HG03108 (cell line): Measurements from ENCODE around the gene MYO1D.
"Not testable (repeated sequence)": the region's sequence is repeated elsewhere in the genome, so short reads cannot be mapped to it uniquely, and the experiment has no call there.

Experiments used
- ATAC-seq: cut with Tn5 transposase; IDR thresholded peaks from one replicate; pipeline ENCODE4 v1.9.1; 2021; ENCODE audit warnings: moderate library complexity; ENCODE audit not compliant: unreplicated experiment

MYO1D gene

DNA sequence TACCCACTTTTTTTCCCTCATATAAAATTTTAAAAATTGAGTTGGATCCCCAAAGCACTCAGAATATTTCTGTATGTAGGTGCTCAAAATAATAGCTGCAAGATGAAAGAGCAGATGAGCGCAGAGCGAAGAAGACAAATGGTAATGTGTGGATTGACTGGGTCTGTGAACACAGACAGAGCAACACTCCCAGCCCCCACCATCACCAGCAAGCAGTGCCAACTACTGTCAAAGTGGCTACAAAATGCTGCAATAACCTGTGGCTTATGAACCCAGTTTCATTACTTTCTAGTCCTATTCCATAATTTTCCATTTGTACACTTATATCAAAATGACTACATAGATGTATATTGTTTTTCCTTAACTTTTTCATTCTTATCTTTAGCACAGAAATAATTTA lies 137.2 kb downstream of the MYO1D start:
- no peak for ATAC-seq

DNA sequence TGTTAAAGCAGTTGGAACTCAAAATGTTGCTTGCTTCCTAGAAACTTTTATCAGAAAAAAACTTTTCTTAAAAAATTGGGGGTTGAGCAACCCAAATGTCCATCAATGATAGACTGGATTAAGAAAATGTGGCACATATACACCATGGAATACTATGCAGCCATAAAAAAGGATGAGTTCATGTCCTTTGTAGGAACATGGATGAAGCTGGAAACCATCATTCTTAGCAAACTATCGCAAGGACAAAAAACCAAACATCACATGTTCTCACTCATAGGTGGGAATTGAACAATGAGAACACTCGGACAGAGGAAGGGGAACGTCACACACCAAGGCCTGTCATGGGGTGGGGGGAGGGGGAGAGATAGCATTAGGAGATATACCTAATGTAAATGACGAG lies 137.8 kb downstream of the MYO1D start:
- ATAC-seq, result not testable (repeated sequence)

GRCh38 chr17:32733401-32733800 lies 143.5 kb downstream of the MYO1D start:
- ATAC-seq, result no peak

DNA sequence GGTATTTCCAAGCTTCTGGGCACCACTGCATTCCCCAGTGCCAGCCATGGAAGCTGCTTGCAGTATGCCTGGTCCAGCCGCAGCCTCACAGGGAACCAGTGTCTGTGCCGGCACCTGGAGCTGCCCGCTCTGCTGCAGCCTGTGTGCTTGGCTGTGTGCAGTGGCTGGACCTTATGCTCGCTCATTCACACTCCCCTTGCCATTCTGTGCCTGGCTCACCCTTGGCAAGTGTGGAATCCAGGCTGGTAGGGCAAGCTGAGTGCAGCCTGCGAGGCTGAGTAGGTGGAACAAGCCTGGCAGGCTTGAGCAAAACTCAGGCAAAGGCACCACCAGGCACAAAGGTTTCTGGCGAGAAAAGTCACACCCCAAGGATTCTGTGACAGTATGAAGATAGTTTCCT lies 144.0 kb downstream of the MYO1D start:
- ATAC-seq, result no peak

DNA sequence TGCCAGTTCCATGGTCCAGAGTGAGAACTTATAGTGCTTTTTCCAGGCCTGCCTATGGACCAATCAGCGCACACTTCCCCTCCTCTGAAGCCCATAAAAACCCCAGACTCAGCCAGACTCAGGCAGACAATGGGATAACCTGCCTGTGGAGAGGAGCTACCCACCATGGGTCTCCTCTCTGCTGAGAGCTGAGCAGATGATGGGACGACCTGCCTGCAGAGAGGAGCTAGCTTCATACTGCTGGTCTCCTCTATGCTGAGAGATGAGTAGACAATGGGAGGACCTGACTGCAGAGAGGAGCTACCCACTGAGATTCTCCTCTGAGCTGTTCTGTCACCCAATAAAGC lies 144.7 kb downstream of the MYO1D start:
- no peak for ATAC-seq

GRCh38 chr17:32731556-32732295 lies 145.2 kb downstream of the MYO1D start:
- ATAC-seq, result no peak

GRCh38 chr17:32727681-32728080 lies 149.2 kb downstream of the MYO1D start:
- no peak for ATAC-seq

- ATAC-seq, result no peak
These were observed 151.2 kb downstream of the MYO1D start for GRCh38 chr17:32725697-32726096.

- no peak for ATAC-seq
These were observed 153.5 kb downstream of the MYO1D start for GRCh38 chr17:32723310-32723955.

DNA sequence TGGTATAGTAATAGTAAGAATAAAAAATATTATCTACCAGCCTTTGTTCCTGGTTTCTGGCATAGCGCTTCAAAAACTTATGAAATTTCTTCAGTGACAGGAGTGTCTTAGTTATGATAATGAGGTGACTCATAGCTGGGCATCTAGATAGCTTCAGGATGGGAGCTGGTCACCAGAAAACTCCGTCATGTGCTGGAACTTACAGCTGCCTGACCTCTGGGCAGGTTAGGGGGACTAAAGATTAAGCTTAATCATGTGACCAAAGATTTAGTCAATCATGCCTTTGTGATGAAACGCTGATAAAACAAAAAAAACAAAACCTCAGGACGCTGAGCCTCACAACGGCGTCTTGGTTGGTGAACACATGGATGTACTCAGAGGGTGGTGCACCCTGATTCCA lies 154.2 kb downstream of the MYO1D start:
- ATAC-seq, result no peak

GRCh38 chr17:32720671-32721070 lies 156.3 kb downstream of the MYO1D start:
- ATAC-seq, result no peak

- no peak for ATAC-seq
These were observed 157.2 kb downstream of the MYO1D start for GRCh38 chr17:32719689-32720088.

DNA sequence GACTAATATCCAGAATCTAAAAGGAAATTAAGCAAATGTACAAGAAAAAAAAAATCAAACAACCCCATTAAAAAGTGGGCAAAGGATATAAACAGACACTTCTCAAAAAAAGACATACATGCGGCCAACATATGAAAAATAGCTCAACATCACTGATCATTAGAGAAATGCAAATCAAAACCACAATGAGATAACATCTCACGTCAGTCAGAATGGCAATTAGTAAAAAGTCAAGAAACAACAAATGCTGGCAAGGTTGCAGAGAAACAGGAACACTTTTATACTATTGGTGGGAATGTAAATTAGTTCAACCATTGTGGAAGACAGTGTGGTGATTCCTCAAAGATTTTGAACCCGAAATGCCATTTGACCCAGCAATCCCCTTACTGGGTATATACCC lies 162.0 kb downstream of the MYO1D start:
- not testable (repeated sequence) for ATAC-seq

DNA sequence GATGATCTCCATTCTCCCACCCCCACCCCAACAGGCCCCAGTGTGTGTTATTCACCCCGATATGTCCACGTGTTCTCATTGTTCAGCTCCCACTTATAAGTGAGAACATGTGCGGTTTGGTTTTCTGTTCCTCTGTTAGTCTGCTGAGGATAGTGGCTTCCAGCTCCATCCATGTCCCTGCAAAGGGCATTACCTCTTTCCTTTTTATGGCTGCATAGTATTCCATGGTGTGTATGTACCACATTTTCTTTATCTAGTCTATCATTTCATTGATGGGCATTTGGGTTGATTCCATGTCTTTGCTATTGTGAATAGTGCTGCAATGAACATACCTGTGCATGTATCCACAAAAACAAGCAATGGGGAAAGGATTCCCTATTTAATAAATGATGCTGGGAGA lies 162.7 kb downstream of the MYO1D start:
- not testable (repeated sequence) for ATAC-seq

GRCh38 chr17:32713081-32713480 lies 163.8 kb downstream of the MYO1D start:
- no peak for ATAC-seq

DNA sequence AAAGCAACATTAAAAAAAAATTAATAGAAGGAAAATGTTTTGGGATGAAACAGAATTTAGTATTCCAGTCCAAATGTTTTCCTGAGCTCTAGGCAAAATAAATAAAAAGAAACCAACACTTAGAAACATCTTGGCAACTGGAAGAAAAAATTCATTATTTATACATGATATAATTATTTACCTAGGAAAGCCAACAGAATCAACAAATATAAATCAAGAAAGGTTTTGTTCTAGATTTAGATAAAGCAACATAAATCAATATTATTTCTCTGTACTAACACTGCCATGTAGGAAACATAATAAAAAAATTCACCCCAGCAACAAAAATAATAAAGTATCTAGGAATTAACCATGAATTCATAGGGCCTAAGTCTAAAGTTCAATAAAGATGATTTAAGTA lies 167.4 kb downstream of the MYO1D start:
- ATAC-seq, result no peak

GRCh38 chr17:32701871-32702270 lies 175.1 kb downstream of the MYO1D start:
- no peak for ATAC-seq

DNA sequence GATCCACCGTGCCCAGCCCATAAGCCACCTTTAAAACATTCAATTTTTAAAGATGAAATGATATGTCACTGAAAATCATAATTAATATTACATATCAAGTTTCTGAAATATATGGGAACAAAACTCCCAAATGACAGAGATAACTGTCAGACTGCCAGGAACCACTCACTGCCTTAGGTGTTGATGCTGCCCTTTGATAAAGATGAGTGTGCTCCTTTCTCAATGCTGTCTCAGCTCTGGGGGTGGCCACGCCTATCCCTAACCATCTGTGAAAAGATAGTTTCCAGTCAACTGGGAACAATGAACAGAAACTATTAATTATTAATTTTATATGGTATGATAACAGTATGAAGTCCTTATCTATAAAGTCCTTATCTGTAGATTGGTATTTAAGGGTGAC lies 177.7 kb downstream of the MYO1D start:
- ATAC-seq, result no peak

DNA sequence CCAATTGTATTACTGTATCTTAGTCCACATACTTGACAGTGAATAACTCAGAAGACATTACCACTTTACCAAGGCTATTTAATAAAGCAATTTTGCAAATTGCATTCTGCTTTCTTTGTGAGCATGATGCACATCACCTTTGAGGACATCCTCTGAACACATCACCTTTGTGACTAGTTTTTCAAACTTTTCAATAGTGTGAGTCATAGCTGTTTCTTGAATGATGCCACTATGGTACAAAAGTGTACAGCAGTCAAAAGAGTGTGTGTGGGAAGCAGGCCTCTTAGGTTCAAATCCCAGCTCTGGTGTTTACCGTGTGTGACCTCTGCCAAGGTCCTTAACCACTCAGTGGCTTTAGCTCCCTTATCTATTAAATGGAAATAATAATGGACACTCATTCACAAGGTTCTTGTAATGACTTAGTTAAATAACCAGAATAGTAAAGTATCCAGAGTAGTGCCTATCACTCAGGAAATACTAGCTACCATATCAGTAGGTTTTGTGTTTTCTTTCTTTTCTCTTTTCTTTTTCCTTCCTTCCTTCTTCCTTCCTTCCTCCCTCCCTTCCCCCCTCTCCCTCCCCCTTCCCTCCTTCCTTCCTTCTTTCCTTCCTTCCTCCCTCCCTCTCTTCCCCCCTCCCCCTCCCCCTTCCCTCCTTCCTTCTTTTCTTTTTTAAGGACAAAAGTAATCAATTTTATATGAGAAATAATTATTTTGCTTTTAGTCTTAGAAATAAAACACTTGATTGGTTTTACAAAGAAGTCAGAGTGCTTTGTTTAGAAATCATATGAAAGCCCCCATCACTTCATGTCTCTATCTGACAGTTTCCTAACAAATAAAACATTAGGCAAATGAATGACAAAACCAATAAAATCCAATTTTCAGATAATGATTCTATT lies 178.9 kb downstream of the MYO1D start:
- ATAC-seq, result no peak

DNA sequence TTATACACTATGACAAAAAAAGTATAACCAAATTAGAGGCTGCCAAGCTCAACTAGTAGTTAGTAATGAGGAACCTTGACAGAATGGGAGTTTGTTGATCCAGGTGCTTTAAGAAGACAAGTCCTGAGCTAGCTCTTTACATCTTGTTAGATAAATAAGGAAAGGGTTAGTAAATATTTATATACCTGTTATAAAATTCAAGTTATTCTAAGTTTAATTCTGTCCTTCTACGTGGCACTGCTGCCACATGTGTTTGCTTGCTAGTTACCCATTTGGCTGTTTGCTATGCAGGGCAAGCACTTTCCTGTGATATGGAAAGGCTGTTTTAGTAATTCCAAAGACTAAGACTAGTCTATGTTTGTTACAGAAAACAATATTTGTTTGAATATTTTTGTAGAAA lies 180.5 kb downstream of the MYO1D start:
- no peak for ATAC-seq

- ATAC-seq, result no peak
These were observed 181.1 kb downstream of the MYO1D start for GRCh38 chr17:32695864-32696263.
